Left ventricle myocardium inferior (tissue), 1 donor: ENCODE data around the gene LY6G5C. TPM values are rescaled to one million over a fixed set of nuclear protein-coding genes. Genes with fewer than 3 reads are reported as not detected.

Experiments
- DNase-seq: peaks from one replicate; pipeline ENCODE4 v3.0.0-alpha.2; 2020
- H3K27ac ChIP-seq: fragments of 200-600 bp; replicated peaks from 2 replicates; pipeline ENCODE4 v1.8.0; 2021
- H3K27me3 ChIP-seq: fragments of 200-600 bp; 2 replicates; pipeline ENCODE4 v1.8.0; 2021; ENCODE audit warnings: low read depth
- H3K36me3 ChIP-seq: fragments of 200-600 bp; 2 replicates; pipeline ENCODE4 v1.8.0; 2021
- H3K4me1 ChIP-seq: fragments of 200-600 bp; 2 replicates; pipeline ENCODE4 v1.8.0; 2021
- H3K4me3 ChIP-seq: fragments of 200-600 bp; 2 replicates; pipeline ENCODE4 v1.8.0; 2021; ENCODE audit warnings: mild to moderate bottlenecking, moderate library complexity
- H3K9me3 ChIP-seq: fragments of 200-600 bp; replicated peaks from 2 replicates; pipeline ENCODE4 v1.8.0; 2021
- intact Hi-C: fragments of 100-400 bp; cut with micrococcal nuclease; formaldehyde crosslinking; loops from one replicate; pipeline ENCODE4 v1.11.0; 2022
- total RNA-seq: library from RNA; stranded (reverse); fragmentation: NEBNext Ultra II Directional; extraction: Animal tissue kit (Norgen Biotek cat#: 25700); gene quantifications from one replicate; pipeline ENCODE4 v1.2.1, GENCODE V29; 2021
- TF ChIP-seq, protein P1 (sequence below): fragments of 200-600 bp; IDR thresholded peaks from 2 replicates; pipeline ENCODE4 v1.8.0; 2021; ENCODE audit warnings: antibody characterized with exemption, mild to moderate bottlenecking, borderline replicate concordance
- donor health status: DM: no; HTN: yes; CAD: no; lungs with severe emphysema.

LY6G5C gene
- total RNA-seq, 1 donor from 2014 or later, result 1.5 TPM

DNA sequence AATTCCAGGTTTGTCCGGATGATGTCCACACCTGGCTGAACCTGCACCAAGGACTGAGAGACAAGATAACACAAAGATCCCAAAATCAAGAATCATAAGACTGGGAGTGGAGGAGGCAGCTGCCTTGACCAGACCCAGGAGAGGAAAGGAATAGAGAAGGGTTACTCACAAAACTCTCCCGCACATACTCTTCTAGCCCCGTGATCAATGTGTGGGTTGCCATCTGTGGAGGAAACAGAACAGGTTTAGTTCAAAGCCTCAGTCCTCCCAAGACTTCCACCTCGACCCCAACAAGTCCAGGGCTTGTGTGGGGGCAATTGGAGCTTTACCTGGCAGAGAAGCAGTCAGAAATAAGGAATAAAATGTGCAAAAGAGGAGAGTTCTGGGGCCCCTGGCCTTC lies 39.5 kb downstream of the LY6G5C start:
- Histone ChIP-seq H3K4me3 (no peak overlapping the region), H3K9me3 (no peaks in the 10 kb centered on the region), H3K36me3 (peaks cover 98% of the 10 kb centered on the region), H3K27ac (no peak overlapping the region), H3K27me3 (no peaks in the 10 kb centered on the region), H3K4me1 (no peaks in the 10 kb centered on the region)
- no peak for DNase-seq
- TF ChIP-seq, protein P1, sequence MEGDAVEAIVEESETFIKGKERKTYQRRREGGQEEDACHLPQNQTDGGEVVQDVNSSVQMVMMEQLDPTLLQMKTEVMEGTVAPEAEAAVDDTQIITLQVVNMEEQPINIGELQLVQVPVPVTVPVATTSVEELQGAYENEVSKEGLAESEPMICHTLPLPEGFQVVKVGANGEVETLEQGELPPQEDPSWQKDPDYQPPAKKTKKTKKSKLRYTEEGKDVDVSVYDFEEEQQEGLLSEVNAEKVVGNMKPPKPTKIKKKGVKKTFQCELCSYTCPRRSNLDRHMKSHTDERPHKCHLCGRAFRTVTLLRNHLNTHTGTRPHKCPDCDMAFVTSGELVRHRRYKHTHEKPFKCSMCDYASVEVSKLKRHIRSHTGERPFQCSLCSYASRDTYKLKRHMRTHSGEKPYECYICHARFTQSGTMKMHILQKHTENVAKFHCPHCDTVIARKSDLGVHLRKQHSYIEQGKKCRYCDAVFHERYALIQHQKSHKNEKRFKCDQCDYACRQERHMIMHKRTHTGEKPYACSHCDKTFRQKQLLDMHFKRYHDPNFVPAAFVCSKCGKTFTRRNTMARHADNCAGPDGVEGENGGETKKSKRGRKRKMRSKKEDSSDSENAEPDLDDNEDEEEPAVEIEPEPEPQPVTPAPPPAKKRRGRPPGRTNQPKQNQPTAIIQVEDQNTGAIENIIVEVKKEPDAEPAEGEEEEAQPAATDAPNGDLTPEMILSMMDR, result no peak
- intact Hi-C loops, result no loop called here

DNA sequence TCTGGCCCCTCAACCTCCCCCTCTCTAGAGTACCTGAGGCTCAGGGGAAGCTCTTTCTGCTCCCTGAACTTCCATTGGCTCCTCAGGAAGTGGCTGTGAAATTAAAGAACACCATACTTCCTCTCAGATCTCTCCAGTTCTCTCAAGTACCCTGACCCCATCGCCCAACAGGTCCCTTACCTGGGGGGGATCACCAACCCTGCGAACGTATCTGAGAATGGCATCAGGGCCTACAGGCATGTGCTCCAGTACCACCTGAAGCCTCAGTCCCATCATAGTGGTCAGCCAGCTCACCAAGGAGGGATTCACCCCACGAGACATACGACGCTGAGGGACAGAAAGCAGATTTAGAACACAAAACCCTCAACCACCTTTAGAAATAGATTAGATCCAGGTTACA lies 40.3 kb downstream of the LY6G5C start:
- Histone ChIP-seq H3K9me3 (no peaks in the 10 kb centered on the region), H3K27ac (no peak overlapping the region), H3K4me1 (no peaks in the 10 kb centered on the region), H3K4me3 (no peak overlapping the region), H3K27me3 (no peaks in the 10 kb centered on the region), H3K36me3 (peaks cover 98% of the 10 kb centered on the region)
- intact Hi-C loops, result no loop called here
- TF ChIP-seq, protein P1, result no peak
- DNase-seq, result no peak

DNA sequence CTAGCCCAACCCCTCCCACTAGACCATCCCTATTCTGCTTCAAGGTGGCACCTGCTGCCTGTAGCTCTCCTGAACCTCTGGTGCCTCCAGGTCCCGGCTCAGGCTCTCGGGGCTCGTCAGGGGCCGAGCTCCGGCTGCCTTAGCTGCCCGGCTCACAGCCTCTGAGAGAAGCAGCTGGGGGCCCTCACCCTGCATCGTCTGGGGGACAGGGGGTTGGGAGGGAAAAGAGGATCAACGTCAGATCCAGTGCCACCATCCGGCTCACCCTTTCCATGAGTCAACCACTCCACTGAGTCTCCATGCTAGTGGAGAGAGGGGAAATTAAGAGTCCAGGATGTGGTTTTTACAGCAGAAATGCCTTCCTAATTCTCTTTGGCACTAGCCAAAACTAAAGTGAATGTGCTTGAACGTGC lies 41.4 kb downstream of the LY6G5C start:
- intact Hi-C loops, result no loop called here
- TF ChIP-seq, protein P1, result no peak
- no peaks in the 10 kb centered on the region for H3K9me3 ChIP-seq
- DNase-seq, result no peak
- H3K36me3 ChIP-seq, result peaks cover 98% of the 10 kb centered on the region
- no peaks in the 10 kb centered on the region for H3K4me1 ChIP-seq
- H3K27me3 ChIP-seq, result no peaks in the 10 kb centered on the region
- H3K4me3 ChIP-seq, result no peak overlapping the region
- H3K27ac ChIP-seq, result no peak overlapping the region

DNA sequence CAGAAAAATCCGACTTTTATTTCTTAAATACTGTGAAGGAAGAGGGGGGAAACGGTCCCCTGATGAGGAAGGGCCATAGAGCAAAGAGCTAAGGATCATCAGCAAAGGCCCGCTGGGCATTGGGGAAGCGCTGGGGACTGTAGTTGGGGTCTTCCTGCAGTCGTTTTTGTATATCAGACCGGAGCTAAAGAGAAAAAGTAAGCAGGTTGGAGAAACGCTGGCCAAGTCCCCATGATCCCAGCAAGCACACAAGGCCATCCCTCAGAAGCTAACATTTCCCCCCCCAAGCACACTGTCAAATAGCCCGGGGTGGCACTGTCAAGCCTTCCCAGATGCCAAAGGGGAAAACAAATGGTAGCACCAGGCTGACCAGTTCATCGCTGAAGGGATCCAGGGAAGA lies 41.8 kb downstream of the LY6G5C start:
- TF ChIP-seq, protein P1, result no peak
- Histone ChIP-seq H3K4me1 (no peaks in the 10 kb centered on the region), H3K36me3 (peaks cover 98% of the 10 kb centered on the region), H3K4me3 (no peak overlapping the region), H3K9me3 (no peaks in the 10 kb centered on the region), H3K27me3 (no peaks in the 10 kb centered on the region), H3K27ac (no peak overlapping the region)
- no peak for DNase-seq
- intact Hi-C loops, result no loop called here

DNA sequence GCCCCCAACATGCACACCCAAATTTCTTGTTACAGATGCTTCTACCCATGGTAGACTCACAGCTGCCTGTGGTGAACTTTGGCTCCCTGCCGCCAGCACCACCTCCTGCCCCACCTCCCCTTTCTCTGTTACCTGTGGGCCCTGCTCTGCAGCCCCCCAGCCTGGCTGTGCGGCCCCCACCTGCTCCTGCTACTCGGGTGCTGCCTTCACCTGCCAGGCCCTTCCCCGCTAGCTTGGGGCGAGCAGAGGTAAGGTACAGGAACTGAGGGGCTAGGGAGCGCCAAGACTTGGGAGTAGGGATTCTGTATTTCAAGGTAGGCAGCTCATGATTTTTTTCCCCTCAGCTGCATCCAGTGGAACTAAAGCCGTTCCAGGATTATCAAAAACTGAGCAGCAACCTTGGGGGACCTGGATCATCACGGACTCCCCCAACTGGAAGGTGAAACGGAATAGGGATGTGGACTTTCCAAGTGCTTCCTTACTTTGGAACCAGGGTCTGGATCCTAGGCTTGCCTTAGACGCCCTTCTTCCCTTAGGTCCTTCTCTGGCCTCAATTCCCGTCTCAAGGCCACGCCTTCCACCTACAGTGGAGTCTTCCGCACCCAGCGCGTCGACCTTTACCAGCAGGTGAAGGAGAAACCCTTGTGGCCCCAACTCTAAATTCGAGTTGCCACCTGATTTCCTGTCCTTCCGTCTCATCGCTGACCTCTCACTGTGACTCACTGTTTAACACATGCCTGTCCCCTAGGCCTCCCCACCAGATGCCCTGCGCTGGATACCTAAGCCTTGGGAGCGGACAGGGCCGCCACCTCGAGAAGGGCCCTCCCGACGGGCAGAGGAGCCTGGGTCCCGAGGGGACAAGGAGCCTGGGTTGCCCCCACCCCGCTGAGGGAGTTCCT lies 43.9 kb downstream of the LY6G5C start:
- TF ChIP-seq, protein P1, result no peak
- Histone ChIP-seq H3K4me1 (no peaks in the 10 kb centered on the region), H3K9me3 (no peaks in the 10 kb centered on the region), H3K27ac (no peak overlapping the region), H3K4me3 (no peak overlapping the region), H3K27me3 (no peaks in the 10 kb centered on the region), H3K36me3 (peaks cover 98% of the 10 kb centered on the region)
- intact Hi-C loops, result no loop called here
- DNase-seq, result no peak
